ENCODE data around the gene MCC. TPM values are rescaled to one million over a fixed set of nuclear protein-coding genes. Genes with fewer than 3 reads are reported as not detected.

Gene MCC
- total RNA-seq, 1 experiment from 2014 or later = 7.1 TPM

DNA sequence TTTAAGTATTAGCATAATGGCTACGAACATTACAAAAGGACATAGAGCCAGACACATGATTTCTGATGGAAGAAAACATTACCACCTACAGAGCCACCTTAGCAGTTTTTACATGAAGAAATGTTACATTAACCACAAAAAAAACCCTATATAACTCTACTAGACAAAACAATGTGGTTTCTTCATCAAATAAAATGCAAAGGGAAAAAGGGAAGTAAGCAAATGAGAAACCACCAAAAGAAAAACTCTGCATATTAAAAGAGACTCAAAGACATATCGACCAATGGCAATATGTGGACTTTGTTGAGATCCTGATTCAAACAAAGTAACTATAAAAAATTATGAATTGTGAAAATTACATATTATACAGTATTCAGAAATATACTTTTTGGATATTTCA lies 186.1 kb downstream of the MCC start:
- DNase-seq (no peak), ATAC-seq (no peak)
- H2AFZ ChIP-seq (ENCODE audit: low read length) = no peak overlapping the region
- no peak overlapping the region for H3K4me2 ChIP-seq (ENCODE audit: low read length)
- ChIA-PET POLR2A (ENCODE audit: unreplicated experiment) (no interaction called here), CTCF (no interaction called here)
- H3F3A ChIP-seq (ENCODE audit: low read length, unreplicated experiment) = no peaks in the 10 kb centered on the region
- H4K20me1 ChIP-seq (ENCODE audit: low read length) = no peaks in the 10 kb centered on the region
- no peak overlapping the region for H3K9ac ChIP-seq (ENCODE audit: low read length)
- H3K4me1 ChIP-seq (ENCODE audit: insufficient read depth, low read length) = no peaks in the 10 kb centered on the region
- intact Hi-C loops (cut with micrococcal nuclease) = no loop called here
- no TSS peak for BruUV-seq (replicated peaks)
- H3K4me3 ChIP-seq (ENCODE audit: low read length) = no peak overlapping the region
- H3K27me3 ChIP-seq (ENCODE audit: low read length) = no peaks in the 10 kb centered on the region
- H3K9me2 ChIP-seq (replicated peaks; ENCODE audit: low read length) = no peaks in the 10 kb centered on the region
- TF ChIP-seq, protein P1, sequence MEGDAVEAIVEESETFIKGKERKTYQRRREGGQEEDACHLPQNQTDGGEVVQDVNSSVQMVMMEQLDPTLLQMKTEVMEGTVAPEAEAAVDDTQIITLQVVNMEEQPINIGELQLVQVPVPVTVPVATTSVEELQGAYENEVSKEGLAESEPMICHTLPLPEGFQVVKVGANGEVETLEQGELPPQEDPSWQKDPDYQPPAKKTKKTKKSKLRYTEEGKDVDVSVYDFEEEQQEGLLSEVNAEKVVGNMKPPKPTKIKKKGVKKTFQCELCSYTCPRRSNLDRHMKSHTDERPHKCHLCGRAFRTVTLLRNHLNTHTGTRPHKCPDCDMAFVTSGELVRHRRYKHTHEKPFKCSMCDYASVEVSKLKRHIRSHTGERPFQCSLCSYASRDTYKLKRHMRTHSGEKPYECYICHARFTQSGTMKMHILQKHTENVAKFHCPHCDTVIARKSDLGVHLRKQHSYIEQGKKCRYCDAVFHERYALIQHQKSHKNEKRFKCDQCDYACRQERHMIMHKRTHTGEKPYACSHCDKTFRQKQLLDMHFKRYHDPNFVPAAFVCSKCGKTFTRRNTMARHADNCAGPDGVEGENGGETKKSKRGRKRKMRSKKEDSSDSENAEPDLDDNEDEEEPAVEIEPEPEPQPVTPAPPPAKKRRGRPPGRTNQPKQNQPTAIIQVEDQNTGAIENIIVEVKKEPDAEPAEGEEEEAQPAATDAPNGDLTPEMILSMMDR (conservative IDR thresholded peaks at IDR 0.05; ENCODE audit: low read depth, low read length) = no peak
- TF ChIP-seq EZH2phosphoT487 (IDR thresholded peaks at IDR 0.05; ENCODE audit: borderline replicate concordance, low read length) = no peak
- TF ChIP-seq EZH2 (IDR thresholded peaks at IDR 0.05; ENCODE audit: low read length, unreplicated experiment) = no peak
- H3K9me3 ChIP-seq (ENCODE audit: low read length) = no peaks in the 10 kb centered on the region
- no peaks in the 10 kb centered on the region for H3K36me3 ChIP-seq (ENCODE audit: low read depth, low read length)
- H3K27ac ChIP-seq (ENCODE audit: low read length) = no peak overlapping the region
- H3K79me2 ChIP-seq (ENCODE audit: low read length) = no peaks in the 10 kb centered on the region

DNA sequence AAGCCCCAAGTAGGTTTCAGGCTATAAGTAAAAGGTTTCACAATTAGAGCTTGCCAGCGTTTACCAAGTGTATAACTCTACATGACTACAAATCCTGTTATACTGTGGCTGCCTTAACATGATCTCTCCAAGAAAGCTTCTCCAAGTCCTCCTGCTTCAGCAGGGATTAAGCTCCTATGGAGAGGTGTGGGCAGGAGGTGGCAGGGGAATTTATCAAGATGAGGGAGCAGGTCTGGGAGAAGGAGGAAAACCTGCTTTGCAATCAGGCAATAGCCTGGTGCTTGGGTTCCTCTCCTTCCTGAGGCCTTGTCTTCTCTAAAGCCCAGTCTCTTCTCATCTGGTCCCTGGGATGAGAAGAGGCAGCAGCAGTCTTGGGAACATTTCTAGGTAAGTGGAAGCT lies 188.7 kb downstream of the MCC start:
- Histone ChIP-seq H4K20me1 (ENCODE audit: low read length) (no peaks in the 10 kb centered on the region), H3F3A (ENCODE audit: low read length, unreplicated experiment) (no peaks in the 10 kb centered on the region), H3K4me3 (ENCODE audit: low read length) (no peak overlapping the region), H3K9me3 (ENCODE audit: low read length) (no peaks in the 10 kb centered on the region), H3K27ac (ENCODE audit: low read length) (no peak overlapping the region), H3K79me2 (ENCODE audit: low read length) (no peaks in the 10 kb centered on the region), H3K27me3 (ENCODE audit: low read length) (no peaks in the 10 kb centered on the region), H3K36me3 (ENCODE audit: low read depth, low read length) (no peaks in the 10 kb centered on the region), H3K9me2 (replicated peaks; ENCODE audit: low read length) (no peaks in the 10 kb centered on the region), H3K4me2 (ENCODE audit: low read length) (no peak overlapping the region), H3K4me1 (ENCODE audit: insufficient read depth, low read length) (peaks cover 7% of the 10 kb centered on the region; the same call in 1 of the 2 replicates), H2AFZ (ENCODE audit: low read length) (no peak overlapping the region), H3K9ac (ENCODE audit: low read length) (no peak overlapping the region)
- CTCF ChIA-PET = no interaction called here
- intact Hi-C loops (cut with micrococcal nuclease) = no loop called here
- no TSS peak for BruUV-seq (replicated peaks)
- TF ChIP-seq, protein P1 (conservative IDR thresholded peaks at IDR 0.05; ENCODE audit: low read depth, low read length) = no peak
- TF ChIP-seq EZH2 (IDR thresholded peaks at IDR 0.05; ENCODE audit: low read length, unreplicated experiment) (no peak), EZH2phosphoT487 (IDR thresholded peaks at IDR 0.05; ENCODE audit: borderline replicate concordance, low read length) (no peak)
- POLR2A ChIA-PET (ENCODE audit: unreplicated experiment) = no interaction called here
- ATAC-seq = no peak
- DNase-seq = no peak

DNA sequence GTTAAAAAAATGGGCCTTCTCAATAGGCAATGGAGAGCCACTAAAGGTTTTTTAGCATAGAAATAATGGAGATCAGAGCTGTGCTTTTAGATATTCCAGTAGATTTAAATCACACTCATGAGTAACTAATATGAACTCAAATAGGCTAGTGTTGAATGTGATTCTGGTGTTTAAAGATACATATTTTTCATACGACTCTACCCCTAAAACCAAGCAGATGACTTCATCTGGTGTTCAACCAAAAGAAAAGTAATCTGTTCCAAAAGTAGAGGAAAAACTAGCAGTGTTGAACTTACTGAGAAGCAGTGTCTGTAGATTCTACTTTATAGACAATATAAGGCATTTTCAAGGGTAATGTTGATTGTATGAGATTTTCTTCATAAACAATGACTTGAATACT lies 191.6 kb downstream of the MCC start:
- no peak overlapping the region for H3K4me3 ChIP-seq (ENCODE audit: low read length)
- no peaks in the 10 kb centered on the region for H3K9me3 ChIP-seq (ENCODE audit: low read length)
- H3K9me2 ChIP-seq (replicated peaks; ENCODE audit: low read length) = no peaks in the 10 kb centered on the region
- ChIA-PET CTCF (no interaction called here), POLR2A (ENCODE audit: unreplicated experiment) (no interaction called here)
- no peak overlapping the region for H3K9ac ChIP-seq (ENCODE audit: low read length)
- no peaks in the 10 kb centered on the region for H4K20me1 ChIP-seq (ENCODE audit: low read length)
- intact Hi-C loops (cut with micrococcal nuclease) = no loop called here
- TF ChIP-seq, protein P1 (conservative IDR thresholded peaks at IDR 0.05; ENCODE audit: low read depth, low read length) = no peak
- TF ChIP-seq EZH2phosphoT487 (IDR thresholded peaks at IDR 0.05; ENCODE audit: borderline replicate concordance, low read length) (no peak), EZH2 (IDR thresholded peaks at IDR 0.05; ENCODE audit: low read length, unreplicated experiment) (no peak)
- no TSS peak for BruUV-seq (replicated peaks)
- DNase-seq (no peak), ATAC-seq (no peak)
- no peaks in the 10 kb centered on the region for H3K27me3 ChIP-seq (ENCODE audit: low read length)
- no peaks in the 10 kb centered on the region for H3F3A ChIP-seq (ENCODE audit: low read length, unreplicated experiment)
- H3K36me3 ChIP-seq (ENCODE audit: low read depth, low read length) = no peaks in the 10 kb centered on the region
- 0 out of 2 replicates have a peak, but pooled peaks cover 11% of the 10 kb centered on the region for H3K79me2 ChIP-seq (ENCODE audit: low read length)
- H3K4me1 ChIP-seq (ENCODE audit: insufficient read depth, low read length) = peaks cover 7% of the 10 kb centered on the region; the same call in 1 of the 2 replicates
- no peak overlapping the region for H3K4me2 ChIP-seq (ENCODE audit: low read length)
- no peak overlapping the region for H3K27ac ChIP-seq (ENCODE audit: low read length)
- H2AFZ ChIP-seq (ENCODE audit: low read length) = no peak overlapping the region

Data from PC-3 (cell line).